Measurements from ENCODE around the gene HDAC4. TPM values are rescaled to one million over a fixed set of nuclear protein-coding genes. Genes with fewer than 3 reads are reported as not detected.

HDAC4 gene
- total RNA-seq, 1 experiment from 2014 or later: 21.8 TPM

DNA sequence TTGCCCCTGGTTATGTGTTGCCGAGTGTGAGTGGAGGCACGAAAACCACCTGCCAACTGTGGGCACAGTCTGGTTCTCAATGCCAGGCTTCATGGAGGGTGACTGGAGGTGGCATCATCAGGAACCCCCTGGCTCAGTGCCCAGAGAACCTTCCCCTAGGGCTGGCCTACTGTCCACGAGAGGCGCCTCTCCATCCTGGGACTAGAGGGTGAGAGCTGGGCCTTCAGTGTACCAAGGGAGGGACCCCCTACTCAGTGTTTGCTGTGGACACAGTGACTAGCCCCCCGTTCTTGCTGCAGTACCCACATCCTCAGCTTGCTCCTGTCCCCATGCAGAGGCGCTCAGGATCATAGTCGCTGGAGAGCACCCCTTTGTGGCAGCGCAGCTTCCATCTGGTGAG is 202.6 kb downstream of the HDAC4 start:
- no peak overlapping the region for H3K4me3 Mint-ChIP-seq (ENCODE audit: unreplicated experiment)
- intact Hi-C loops (cut with micrococcal nuclease): no loop called here

DNA sequence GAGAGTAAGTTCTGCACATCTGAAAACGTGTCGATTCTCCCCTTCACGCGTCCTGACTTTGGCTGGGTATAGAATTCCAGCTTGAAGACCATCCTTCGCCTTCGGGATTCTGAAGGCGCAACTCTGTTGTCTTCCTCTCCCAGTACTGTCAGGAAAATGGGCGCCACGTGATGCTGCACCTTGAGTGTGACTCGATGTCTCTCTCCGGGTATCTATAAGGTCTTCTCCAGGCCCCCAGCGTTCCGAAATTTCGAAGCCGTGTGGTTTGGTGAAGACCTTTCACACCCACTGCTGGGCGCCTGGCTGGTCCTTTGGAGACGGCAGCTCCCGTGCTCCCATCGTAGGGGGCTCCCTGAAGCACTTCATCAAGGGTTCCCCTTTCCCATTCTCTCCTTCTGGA is 203.7 kb downstream of the HDAC4 start:
- DNase-seq (ENCODE audit: unreplicated experiment): no peak
- Mint-ChIP-seq H3K27ac (ENCODE audit: low read depth, unreplicated experiment) (no peak overlapping the region), H3K9me3 (ENCODE audit: unreplicated experiment) (no peaks in the 10 kb centered on the region), H3K4me1 (ENCODE audit: insufficient read depth, unreplicated experiment) (peaks cover 2% of the 10 kb centered on the region), H3K27me3 (ENCODE audit: insufficient read depth, unreplicated experiment) (no peaks in the 10 kb centered on the region), H3K36me3 (ENCODE audit: insufficient read depth, unreplicated experiment) (peaks cover under 1% of the 10 kb centered on the region), H3K4me3 (ENCODE audit: unreplicated experiment) (no peak overlapping the region)
- POLR2A ChIA-PET: no interaction called here
- CTCF ChIA-PET: interaction anchor here (0.5 kb wide), 1 partner anchor 26 kb away, joined by 3 read pairs; no protein-coding TSS in a partner anchor
- intact Hi-C loops (cut with micrococcal nuclease): no loop called here
- TF ChIP-seq, protein P1, sequence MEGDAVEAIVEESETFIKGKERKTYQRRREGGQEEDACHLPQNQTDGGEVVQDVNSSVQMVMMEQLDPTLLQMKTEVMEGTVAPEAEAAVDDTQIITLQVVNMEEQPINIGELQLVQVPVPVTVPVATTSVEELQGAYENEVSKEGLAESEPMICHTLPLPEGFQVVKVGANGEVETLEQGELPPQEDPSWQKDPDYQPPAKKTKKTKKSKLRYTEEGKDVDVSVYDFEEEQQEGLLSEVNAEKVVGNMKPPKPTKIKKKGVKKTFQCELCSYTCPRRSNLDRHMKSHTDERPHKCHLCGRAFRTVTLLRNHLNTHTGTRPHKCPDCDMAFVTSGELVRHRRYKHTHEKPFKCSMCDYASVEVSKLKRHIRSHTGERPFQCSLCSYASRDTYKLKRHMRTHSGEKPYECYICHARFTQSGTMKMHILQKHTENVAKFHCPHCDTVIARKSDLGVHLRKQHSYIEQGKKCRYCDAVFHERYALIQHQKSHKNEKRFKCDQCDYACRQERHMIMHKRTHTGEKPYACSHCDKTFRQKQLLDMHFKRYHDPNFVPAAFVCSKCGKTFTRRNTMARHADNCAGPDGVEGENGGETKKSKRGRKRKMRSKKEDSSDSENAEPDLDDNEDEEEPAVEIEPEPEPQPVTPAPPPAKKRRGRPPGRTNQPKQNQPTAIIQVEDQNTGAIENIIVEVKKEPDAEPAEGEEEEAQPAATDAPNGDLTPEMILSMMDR (IDR thresholded peaks at IDR 0.05; ENCODE audit: unreplicated experiment): no peak
- no TSS peak for BruUV-seq (replicated peaks)

More for the DNA sequence above, 202.6 kb downstream of the HDAC4 start:
- ChIA-PET POLR2A (interaction anchor here (0.8 kb wide), 1 partner anchor 53 kb away, joined by 3 read pairs; no protein-coding TSS in a partner anchor), CTCF (no interaction called here)
- Mint-ChIP-seq H3K36me3 (ENCODE audit: insufficient read depth, unreplicated experiment) (no peaks in the 10 kb centered on the region), H3K9me3 (ENCODE audit: unreplicated experiment) (no peaks in the 10 kb centered on the region), H3K27me3 (ENCODE audit: insufficient read depth, unreplicated experiment) (no peaks in the 10 kb centered on the region), H3K27ac (ENCODE audit: low read depth, unreplicated experiment) (no peak overlapping the region), H3K4me1 (ENCODE audit: insufficient read depth, unreplicated experiment) (peaks cover 8% of the 10 kb centered on the region)
- TF ChIP-seq, protein P1 (IDR thresholded peaks at IDR 0.05; ENCODE audit: unreplicated experiment): no peak
- DNase-seq (ENCODE audit: unreplicated experiment): no peak
- no TSS peak for BruUV-seq (replicated peaks)

DNA sequence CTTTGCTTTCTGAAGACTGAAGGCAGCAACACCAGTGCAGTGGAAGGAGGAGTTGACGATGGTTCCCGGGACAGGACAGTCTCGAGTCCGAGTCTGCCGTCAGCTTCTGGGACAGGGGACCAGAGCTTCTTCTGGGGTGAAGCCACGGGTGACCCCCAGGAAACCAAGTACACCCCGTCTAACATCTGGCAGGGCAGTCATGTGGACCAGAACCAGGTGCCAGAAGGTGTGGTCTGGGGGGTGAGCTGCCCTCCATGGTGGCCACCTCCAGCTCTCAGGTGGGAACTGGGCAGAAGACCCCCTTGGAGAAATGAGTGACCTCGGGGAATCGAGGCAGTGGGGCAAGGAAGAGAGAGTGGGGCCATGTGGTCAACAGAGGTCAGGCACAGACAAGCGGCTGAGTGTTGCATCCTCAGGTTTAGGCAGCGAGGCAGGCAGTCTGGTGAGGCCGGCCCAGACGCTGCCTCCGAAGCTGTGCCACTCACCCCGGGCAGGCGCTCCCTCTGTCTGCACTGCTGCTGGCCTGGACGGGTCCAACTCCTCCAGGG is 204.3 kb downstream of the HDAC4 start:
- ChIA-PET CTCF (no interaction called here), POLR2A (no interaction called here)
- Mint-ChIP-seq H3K36me3 (ENCODE audit: insufficient read depth, unreplicated experiment) (peaks cover 6% of the 10 kb centered on the region), H3K27me3 (ENCODE audit: insufficient read depth, unreplicated experiment) (no peaks in the 10 kb centered on the region), H3K9me3 (ENCODE audit: unreplicated experiment) (no peaks in the 10 kb centered on the region), H3K4me3 (ENCODE audit: unreplicated experiment) (no peak overlapping the region), H3K4me1 (ENCODE audit: insufficient read depth, unreplicated experiment) (no peaks in the 10 kb centered on the region), H3K27ac (ENCODE audit: low read depth, unreplicated experiment) (no peak overlapping the region)
- no TSS peak for BruUV-seq (replicated peaks)
- intact Hi-C loops (cut with micrococcal nuclease): no loop called here
- TF ChIP-seq, protein P1 (IDR thresholded peaks at IDR 0.05; ENCODE audit: unreplicated experiment): no peak
- DNase-seq (ENCODE audit: unreplicated experiment): no peak

DNA sequence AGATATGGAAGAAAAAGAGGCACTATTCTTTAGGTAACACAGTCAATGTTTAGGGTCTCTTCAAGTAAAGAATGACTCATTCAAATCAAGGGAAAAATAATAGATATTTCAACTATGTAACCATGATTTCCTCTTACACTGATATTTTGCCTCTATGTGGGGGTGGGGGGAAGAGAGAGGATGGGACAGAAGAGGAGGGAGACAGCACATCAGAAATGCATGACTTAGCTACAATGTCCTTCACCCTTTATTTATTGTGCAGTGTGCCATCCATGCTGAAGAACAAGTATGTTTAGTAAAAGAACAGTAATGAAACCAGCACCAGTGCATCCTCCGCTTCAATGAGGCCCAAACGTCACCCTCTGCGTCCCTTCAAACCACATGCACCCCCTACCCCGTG is 204.8 kb downstream of the HDAC4 start:
- TF ChIP-seq, protein P1 (IDR thresholded peaks at IDR 0.05; ENCODE audit: unreplicated experiment): no peak
- POLR2A ChIA-PET: no interaction called here
- Mint-ChIP-seq H3K4me1 (ENCODE audit: insufficient read depth, unreplicated experiment) (no peaks in the 10 kb centered on the region), H3K36me3 (ENCODE audit: insufficient read depth, unreplicated experiment) (peaks cover 6% of the 10 kb centered on the region), H3K9me3 (ENCODE audit: unreplicated experiment) (no peaks in the 10 kb centered on the region), H3K27me3 (ENCODE audit: insufficient read depth, unreplicated experiment) (no peaks in the 10 kb centered on the region), H3K4me3 (ENCODE audit: unreplicated experiment) (no peak overlapping the region), H3K27ac (ENCODE audit: low read depth, unreplicated experiment) (no peak overlapping the region)
- CTCF ChIA-PET: no interaction called here
- BruUV-seq (replicated peaks): no TSS peak
- intact Hi-C loops (cut with micrococcal nuclease): no loop called here
- no peak for DNase-seq (ENCODE audit: unreplicated experiment)
